HG02870 (cell line): Measurements from ENCODE around the gene ACTL7A.
"Not testable (repeated sequence)": the region's sequence is repeated elsewhere in the genome, so short reads cannot be mapped to it uniquely, and the experiment has no call there.

Experiments
- ATAC-seq: cut with Tn5 transposase; IDR thresholded peaks from one replicate; pipeline ENCODE4 v1.9.1; 2021; ENCODE audit warnings: mild to moderate bottlenecking, moderate library complexity; ENCODE audit not compliant: unreplicated experiment

The ACTL7A gene

DNA sequence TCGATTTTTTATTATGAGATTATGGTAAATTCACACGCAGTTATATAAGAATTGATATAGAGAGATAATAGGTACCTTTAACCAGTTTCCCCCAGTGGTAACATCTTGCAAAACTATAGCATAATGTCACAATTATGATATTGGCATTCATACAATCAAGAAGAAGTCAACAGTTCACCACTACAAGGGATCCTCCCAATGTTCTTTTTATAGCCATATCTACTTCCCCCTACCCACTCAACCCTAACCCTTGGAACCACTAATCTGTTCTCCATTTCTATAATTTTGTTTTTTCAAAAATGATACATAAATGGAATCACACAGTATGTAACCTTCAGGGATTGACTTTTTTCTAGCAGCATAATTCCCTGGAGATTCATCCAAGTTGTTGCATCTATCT, 16.1 kb upstream of the ACTL7A start:
- ATAC-seq: no peak

DNA sequence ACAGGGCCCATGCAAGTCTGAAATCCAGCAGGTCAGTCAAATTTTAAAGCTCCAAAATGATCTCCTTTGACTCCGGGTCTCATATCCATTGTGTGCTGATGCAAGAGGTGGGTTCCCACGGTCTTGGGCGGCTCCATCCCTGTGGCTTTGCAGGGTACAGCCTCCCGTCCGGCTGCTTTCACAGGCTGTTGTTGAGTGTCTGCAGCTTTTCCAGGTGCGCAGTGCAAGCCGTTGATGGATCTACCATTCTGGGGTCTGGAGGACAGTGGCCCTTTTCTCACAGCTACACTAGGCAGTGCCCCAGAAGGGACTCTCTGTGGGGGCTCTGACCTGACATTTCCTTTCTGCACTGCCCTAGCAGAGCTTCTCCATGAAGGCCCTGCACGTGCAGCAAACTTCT, 13.8 kb upstream of the ACTL7A start:
- not testable (repeated sequence) for ATAC-seq

DNA sequence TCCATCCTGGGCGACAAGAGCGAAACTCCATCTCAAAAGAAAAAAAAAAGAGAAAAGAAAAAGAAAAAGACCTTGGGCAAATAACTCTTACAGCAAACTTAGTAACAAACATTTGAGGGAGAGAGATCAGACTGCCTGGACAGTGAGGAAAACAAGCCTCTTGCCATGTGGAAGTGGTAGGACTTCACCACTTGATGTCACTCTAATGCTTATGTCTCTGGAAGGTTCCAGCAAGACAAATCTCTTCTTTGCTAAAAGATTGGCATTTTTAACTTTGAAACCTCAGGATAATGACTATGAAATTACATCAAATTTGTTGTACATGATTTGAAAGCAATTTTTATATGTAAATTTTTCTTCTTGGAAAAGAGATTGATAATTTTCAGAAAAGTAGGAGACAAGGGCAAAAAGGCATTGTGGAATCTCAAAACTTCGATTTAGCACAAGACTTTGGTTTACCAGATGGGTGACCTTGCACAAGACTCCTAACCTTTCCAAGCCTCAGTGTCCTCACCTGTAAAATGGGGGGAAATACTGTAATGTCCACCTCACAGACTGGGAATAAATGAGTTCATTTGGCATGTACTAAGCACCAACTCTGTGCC, 11.7 kb upstream of the ACTL7A start:
- ATAC-seq: no peak

DNA sequence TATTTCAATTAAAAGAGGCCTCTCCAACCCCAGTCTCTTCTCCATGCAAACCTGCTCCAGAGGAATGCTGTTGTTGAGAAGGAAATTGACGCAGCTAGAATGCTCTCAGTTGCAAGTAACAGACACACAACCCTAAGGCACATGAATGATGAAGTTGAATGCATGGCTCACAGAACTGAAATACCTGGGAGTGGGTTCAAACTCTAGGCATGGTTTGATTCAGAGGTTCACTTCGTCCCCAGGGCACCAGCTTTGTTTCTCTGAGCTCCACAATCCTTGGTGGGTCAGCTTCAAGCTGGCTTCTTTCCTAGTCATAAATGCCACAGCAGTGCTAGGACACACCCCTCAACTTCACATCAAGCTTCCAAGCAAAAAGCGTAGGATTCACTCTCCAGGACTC, 10.9 kb upstream of the ACTL7A start:
- ATAC-seq: no peak

DNA sequence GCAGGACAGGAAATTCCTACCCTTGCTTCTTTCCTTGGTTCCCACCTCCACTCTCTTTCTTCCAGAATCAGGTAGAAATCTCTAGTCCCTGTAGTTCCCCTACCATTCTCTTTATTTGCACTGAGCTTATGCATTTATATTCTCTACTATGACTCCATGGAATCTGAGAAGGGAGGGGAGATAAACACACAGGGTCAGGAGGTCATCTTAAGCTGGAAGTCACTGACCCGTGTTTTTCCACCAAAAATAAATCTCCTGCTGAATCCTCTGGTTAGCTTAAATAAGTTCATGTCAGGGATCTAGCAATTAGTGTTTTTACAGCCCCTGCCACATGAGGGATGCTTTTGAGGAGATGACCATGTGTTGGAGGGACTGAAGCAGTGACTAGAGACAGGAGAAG, 10.0 kb upstream of the ACTL7A start:
- no peak for ATAC-seq

DNA sequence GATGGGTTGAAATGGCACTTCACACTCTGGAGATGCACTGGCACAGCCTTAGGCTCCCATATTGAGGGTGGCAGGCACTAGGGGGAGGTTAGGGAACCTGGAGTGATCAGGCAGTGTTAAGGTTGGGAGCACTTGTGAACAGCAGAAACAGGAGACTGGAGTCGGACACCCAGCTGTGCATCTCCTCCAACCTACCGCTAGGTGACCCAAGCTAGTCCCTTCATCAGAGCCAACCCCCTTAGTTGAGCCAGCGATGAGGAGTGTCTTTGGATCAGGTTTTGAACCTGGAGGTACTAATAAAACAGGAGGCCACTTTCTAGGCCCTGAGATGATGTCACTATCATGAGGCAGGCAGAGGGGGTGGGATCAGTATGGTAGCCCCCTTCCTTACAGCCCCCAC, 8.0 kb upstream of the ACTL7A start:
- no peak for ATAC-seq

DNA sequence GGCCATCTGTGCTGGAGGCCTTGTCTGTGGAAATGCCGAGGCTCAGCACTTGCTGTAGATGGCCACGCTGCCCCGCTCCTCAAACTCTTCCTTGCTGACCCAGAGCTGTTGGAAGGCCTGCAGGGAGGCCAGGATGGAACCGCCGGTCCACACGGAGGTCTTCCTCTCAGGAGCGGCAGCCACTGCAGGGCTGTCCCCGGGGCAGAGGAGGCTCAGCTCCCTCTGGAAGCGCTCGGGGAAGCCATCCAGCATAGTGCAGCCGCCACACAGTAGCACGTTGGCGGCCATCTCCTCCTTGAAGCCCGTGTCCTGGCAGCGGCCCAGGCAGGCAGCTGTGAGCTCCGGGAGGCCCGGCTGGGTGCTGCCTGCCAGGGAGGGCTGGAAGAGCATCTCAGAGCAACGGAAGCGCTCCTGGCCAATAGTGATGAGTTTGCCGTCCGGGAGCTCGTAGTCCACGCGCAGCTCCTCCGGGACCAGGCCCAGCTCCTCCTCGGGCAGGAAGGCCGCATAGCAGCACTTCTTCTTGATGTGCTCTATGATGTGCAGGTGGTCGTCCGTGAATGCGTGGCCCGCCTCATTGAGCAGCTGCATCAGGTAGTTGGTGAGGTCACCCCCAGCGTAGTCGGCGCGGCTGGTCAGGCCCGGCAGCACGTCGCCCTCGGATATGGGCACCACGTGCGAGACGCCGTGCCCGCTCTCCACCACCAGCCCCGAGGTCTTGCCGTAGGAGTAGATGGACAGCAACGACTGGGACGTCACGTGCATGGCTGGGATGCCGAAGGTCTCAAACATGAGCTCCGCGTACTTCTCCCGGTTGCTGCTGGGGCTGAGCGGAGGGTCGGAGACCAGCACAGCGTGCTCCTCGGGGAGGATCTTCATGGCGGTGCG, 7.2 kb upstream of the ACTL7A start:
- no peak for ATAC-seq

DNA sequence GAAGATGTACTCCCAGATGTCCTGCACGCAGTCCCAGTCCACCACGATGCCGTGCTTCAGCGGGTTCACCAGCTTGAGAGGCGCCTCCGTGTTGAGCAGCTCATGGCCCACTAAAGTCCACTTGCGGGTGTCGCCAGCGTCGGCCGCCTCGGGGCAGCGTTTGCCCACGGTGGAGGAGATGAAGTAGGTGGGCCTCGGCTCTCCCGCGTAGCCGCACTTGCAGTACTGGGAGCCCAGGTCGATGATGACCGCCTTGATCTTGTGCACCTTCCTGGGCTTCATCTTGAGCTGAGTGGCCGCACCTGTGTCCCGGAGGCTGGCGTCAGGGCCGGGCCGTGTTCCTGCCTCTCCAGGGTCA, 6.6 kb upstream of the ACTL7A start:
- no peak for ATAC-seq

DNA sequence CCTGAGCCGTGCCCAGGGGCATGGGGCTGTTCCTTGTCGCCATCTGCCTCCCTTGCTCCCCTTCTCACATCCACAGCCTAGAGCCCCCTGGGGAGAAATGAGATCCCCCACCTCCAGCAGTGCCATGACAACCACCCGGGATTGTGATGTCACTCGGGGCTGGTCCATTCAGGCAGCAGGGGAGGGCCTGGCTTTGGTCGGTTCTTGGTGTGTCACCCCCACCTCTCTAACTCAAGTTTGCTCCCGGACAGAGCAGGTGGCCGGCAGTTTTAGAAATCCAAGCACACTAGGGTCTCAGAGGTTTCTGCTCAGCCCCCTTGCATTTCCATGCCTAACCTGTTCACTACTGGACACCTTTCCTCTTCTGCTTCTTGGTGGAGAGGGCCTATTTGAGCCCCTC, 6.2 kb upstream of the ACTL7A start, which contains the start of gene ACTL7B:
Gene ACTL7B, minus strand, starts transcription at position 99 of the 400 bp plus-strand sequence. Its CDS starts 56 bp downstream, at position 43.
- no peak for ATAC-seq

DNA sequence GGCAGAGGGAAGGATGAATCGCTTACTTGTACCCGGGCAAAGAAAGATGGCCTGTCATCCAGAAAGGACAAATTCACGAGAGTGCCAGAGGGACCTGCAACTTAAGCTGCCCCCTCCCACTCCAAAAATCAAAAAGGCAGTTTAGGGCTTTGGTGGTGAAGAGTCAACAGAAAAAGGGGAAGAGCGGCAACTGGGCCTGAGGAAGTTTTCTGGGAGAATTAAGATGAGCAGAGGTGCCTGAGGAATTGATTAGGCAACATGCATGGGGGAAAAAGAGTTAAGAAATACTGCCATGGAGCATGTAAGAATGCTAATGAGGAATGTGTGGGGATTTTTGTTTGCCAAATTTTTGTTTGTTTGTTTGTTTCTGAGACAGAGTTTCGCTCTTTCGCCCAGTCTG, 4.5 kb upstream of the ACTL7A start:
- ATAC-seq: no peak

DNA sequence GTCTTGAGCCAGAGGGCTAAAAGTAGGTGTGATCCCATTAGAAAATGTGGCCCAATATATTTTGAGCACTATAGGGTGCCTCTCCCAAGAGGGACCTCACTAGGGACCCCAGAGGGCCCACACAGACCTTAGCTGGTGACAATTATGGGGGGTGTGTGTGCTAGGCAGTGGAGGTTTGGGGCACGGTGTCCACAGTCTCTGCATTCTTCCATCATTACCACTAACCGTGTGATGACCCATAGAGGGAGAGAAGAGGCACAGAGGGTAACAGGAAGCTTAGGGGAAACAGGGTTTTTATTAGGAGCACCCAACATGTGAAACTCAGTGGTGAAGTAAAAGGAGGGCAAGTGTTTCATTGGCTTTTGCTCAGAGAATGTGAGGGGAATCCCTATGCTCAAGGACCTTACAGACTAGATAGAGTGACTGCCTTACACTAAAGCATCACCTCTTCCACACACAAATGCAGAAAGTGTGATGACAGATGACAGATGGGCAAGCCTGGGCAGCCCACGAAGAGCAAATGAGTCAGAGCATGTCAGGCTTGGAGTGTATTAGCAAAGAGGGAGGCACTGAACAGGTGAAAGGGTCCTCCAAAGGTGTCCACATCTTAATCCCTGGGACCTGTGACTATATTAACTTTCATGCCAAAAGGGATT, 2.5 kb upstream of the ACTL7A start:
- ATAC-seq: peak; percentile 49

DNA sequence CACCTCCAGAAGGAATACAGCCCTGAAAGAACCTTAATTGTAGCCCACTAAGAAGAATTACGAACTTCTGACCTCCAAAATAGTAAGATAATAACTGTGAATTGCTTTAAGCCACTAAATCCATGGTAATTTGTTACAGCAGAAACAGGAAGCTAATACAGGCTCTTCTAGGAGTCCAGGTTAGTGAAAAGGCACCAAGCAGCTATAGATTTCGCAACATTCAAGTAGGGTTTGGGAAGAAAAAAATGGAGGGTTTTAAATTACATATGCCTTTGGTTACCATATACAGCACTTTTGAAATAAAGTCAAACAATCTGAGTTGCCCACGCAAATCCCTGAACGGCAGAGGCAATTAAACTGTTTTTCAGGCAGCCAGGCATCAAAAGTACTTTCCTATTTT, 1.7 kb upstream of the ACTL7A start:
- ATAC-seq: no peak

DNA sequence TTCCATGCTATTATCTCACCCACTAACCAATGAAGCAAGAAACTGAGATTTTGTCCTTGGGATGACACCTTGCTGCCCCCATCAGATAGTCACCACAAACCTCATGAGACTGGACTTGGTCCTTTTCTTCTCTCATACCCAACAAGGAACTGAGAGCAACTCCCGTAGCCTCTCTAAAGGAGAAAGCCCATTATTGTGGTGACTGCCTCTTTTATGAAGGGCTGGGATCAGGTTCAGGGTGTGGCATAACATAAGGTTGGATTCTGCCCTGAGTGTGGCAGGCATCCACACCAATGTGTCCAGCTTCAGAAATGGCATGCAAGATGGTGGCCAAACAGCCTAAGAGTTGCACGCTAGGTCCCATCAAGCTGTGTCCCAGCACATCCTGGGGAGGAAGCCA, 1.3 kb upstream of the ACTL7A start:
- no peak for ATAC-seq

DNA sequence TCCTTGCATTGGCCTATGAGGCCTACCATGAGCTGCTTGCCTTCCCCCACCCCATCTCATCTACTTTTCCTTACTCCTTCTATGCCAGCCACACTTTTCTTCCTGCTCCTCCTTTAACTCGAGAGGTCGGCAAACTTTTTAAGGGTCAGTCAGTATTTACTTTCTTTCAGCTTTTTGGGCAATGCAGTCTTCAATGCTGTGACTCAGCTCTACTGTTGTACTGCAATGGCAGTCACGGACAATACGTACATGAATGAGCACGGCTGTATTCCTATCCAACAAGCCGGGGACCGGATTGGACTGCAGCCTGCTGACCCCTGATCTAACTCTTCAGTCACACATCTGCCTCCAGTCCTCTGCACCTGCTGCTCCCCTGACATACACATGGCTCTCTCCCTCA, 602 bp upstream of the ACTL7A start:
- no peak for ATAC-seq

DNA sequence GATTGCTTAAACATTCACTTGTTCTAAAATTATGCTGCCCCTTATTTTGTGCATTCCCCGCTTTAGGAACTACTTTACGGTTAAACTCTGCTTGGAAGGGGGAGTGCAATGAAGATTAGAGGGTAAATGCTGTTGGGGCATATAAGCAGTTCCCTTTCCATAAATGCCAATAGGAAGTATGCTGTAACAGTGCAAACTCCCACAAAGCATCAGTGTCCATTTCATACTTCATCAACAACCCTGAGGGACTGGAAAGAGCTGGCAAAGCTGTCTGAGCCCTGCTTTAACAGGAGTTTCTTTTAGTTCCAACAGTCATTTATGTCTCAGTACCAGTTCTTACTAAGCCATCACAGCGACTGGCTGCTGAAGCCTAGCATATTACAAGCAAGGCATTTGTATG, 1.8 kb downstream of the ACTL7A start:
- ATAC-seq: no peak

DNA sequence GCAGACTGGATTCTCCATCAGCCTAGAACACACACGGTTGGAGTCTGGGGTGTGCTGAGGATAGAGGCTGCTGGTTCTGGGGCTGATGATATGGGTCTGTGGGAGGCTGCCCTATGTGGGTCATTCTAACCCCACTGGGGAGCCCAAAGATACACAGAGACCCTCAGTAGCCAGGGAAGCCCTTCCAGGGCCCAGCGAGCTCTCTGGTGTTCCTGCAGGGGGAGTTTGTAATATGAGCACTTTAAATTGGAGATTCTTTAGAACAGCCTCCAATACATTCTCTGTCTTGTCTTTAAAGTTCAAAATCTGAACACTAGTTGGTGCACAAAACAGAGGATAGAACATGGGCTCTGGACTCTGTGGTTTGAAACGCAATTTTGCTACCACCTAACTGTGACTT, 2.4 kb downstream of the ACTL7A start:
- ATAC-seq: no peak

DNA sequence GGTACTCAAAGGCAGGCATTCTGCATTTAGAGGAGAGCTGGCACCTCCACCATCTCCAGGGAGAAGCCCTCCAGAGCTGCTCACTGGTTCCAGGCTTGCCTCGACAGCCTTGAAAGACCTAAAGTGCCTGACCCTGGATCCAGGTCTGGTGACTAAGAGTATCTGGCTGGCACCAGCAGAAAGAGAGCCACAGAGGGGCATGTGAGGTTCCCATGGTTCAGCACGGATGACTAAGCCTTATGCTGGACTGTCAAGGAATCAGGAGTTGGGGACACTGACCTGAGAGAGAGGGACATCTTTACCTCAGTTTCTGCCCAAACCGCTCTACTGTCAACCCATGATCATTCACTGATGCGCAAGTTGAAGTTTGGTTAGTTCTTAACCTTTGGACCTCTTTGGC, 3.0 kb downstream of the ACTL7A start:
- ATAC-seq: no peak

DNA sequence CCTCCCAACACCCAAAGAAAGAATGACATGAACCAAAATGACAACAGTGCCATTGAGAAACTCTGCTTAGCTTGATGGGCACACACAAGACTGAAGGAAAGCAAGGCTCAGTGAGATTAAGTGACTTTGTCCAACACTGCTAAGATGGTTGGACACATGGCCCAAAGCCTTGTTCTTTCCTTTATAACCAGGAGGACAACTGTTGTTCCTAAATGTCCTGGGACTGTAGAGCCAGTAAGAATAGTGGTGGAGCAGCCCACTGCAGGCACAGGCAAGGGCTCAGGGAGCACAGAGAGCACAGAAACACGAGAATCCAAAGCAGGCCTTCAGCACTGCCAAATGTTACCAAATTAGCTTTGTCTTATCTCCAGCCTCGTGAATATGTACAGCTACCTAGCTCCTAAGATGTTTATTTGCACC, 3.9 kb downstream of the ACTL7A start:
- ATAC-seq: no peak

DNA sequence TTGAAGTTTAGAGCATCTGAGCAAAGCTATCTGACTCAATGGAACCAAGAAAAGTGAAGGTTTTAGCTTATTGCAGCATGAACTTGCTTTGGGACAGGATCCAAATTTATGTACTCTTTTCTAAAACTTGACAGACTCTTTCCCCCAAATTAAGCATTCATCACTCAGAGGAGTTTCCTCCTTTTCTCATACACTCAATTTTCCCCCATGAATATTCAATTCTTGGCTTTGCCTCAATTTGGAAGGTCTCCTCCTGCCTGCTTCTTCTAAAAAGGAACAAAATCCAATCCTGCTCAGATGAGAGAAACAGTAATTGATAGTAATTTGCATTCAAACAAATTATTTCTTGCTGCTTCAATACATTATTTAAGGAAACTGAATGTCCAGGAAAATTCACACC, 5.0 kb downstream of the ACTL7A start:
- ATAC-seq: no peak

DNA sequence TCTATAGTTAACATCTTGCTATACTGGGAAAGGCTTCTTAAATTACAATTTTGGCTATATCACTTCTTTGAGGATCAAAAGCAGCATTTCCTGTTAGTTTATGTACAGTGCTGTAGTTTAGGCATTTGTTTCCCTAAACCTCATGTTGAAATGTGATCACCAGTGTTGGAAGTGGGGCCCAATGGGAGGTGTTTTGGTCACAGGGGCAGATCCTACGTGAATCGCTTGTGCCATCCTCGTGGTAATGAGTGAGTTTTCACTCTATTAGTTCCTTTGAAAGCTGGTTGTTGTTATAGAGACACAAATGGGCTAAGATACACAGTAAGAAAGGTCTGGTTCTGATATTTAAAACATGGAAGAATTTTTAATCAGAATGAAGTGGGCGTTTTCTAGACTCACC, 5.8 kb downstream of the ACTL7A start:
- no peak for ATAC-seq

DNA sequence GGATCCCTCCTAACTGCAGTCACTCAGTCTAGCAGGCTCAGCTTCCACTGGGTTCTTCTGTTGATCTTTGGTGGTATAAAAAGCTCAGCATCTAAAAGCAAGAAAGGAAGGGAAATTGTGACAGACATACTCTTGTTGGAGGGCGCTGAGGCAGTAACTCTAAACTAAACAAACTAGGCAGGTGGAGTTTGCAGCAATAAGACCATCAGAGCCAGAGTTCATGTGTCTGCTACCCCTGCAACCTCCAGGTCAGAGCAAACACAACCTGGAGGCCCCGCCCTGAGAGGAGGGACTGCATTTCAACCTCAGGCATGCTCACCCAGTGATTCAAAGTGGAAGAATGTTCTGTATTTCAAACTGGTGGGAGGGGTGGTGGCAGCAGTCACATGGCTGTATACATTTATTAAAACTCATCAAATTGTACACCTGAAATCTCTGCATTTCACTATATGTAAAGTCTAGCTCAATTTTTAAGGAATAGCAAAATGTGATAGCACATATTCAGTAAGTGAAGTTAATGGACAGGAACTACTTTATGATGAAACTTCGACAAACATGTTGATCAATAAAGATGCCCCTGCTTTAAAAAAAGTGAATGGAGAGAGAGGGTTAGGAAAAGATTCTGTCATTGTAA, 7.1 kb downstream of the ACTL7A start:
- no peak for ATAC-seq
